ENCODE results near the gene ITSN1.
A peak's percentile ranks its signal among the peaks of the same experiment; 100 is the strongest.

Gene ITSN1

GRCh38 chr21:33948951-33949444, 306.7 kb downstream of the ITSN1 start:
- no peaks in the 10 kb centered on the region for H3K27me3 ChIP-seq (ENCODE audit: control insufficient read depth, low read length)
- TF ChIP-seq EZH2phosphoT487 (IDR thresholded peaks at IDR 0.05; ENCODE audit: borderline replicate concordance, low read length) (no peak), CTCF (IDR thresholded peaks at IDR 0.05; ENCODE audit: low read depth, low read length, poor library complexity, severe bottlenecking) (no peak)
- peak overlapping the region; percentile 59 for H3K27ac ChIP-seq (ENCODE audit: low read depth, low read length)
- H3K79me2 ChIP-seq (ENCODE audit: control insufficient read depth, low read length): no peaks in the 10 kb centered on the region
- H3K4me2 ChIP-seq (ENCODE audit: low read length): peak overlapping the region; percentile 49
- peaks cover 59% of the 10 kb centered on the region for H3K4me1 ChIP-seq (ENCODE audit: control insufficient read depth, low read length)
- H4K20me1 ChIP-seq (ENCODE audit: control insufficient read depth, insufficient read depth, low read depth, low read length): no peaks in the 10 kb centered on the region
- no peaks in the 10 kb centered on the region for H3K9me2 ChIP-seq (replicated peaks; ENCODE audit: control insufficient read depth, low read length)
- H3F3A ChIP-seq (ENCODE audit: control insufficient read depth, insufficient read depth): no peaks in the 10 kb centered on the region
- H3K4me3 ChIP-seq (ENCODE audit: low read length): peak overlapping the region; percentile 37
- H3K9me3 ChIP-seq (ENCODE audit: control insufficient read depth, insufficient read depth, low read length): no peaks in the 10 kb centered on the region
- 0 out of 2 replicates have a peak, but pooled peaks cover 4% of the 10 kb centered on the region for H3K36me3 ChIP-seq (ENCODE audit: control insufficient read depth, low read length)

Measured in DOHH2 (cell line).